HepG2 (cell line): ENCODE results near the gene RAD18. TPM values are rescaled to one million over a fixed set of nuclear protein-coding genes. Genes with fewer than 3 reads are reported as not detected.

ENCODE experiments used
- ATAC-seq: fragments of 200-7000 bp; cut with Tn5 transposase; 3 replicates; pipeline ENCODE4 v1.9.1; 2020; ENCODE audit warnings: mild to moderate bottlenecking, moderate library complexity
- BruUV-seq: library from RNA; stranded (reverse); fragments of 400-500 nt; replicated peaks from 2 replicates; lab custom pipeline; 2021; lab: Mats Ljungman, UMichigan
- CTCF ChIA-PET: fragments of 300-600 bp; formaldehyde crosslinking; extraction: SDS; loops from one replicate; lab custom pipeline; 2021; ENCODE audit warnings: low total read pairs, inconsistent platforms, low intra/inter-chr PET ratio; lab: Yijun Ruan, JAX
- POLR2A ChIA-PET: fragments of 350-600 bp; sonication (Branson Sonifier 250); formaldehyde crosslinking; loops from one replicate; lab custom pipeline; 2020; ENCODE audit warnings: antibody characterized with exemption, inconsistent platforms; lab: Yijun Ruan, JAX
- DNase-seq: peaks from one replicate; pipeline ENCODE4 v3.0.0-alpha.2; 2015; ENCODE audit warnings: low spot score
- FAIRE-seq: peaks from 3 replicates; lab custom pipeline; 2011; peaks lifted over from hg19 to GRCh38; lab: Jason Lieb, UNC
- H2AFZ ChIP-seq: one replicate; pipeline ENCODE4 v1.6.1; 2011; ENCODE audit warnings: low read length, inconsistent platforms
- H3K27ac ChIP-seq: fragments of 300-600 bp; 3 replicates; pipeline ENCODE4 v1.8.0; 2011; ENCODE audit warnings: mixed run types, mild to moderate bottlenecking, mixed read lengths, low read length, inconsistent platforms; ENCODE audit not compliant: insufficient read depth; ENCODE audit errors: extremely low read length
- H3K27me3 ChIP-seq, 2 experiments: fragments of 200-600 bp in 1 of 2; 2 replicates in 1 of 2; 3 replicates in 1 of 2; pipeline versions ENCODE4 v1.6.0 to v1.8.0; 2011; ENCODE audit warnings: low read length in 2 of 2, mild to moderate bottlenecking in 2 of 2, moderate library complexity in 2 of 2, inconsistent platforms in 1 of 2; ENCODE audit not compliant: insufficient read depth in 2 of 2, control insufficient read depth in 1 of 2
- H3K36me3 ChIP-seq, 2 experiments: fragments of 200-600 bp in 1 of 2; replicated peaks in 1 of 2; 2 replicates in 1 of 2; 3 replicates in 1 of 2; pipeline versions ENCODE4 v1.5.1 to v1.8.0; 2011; ENCODE audit warnings: low read length in 2 of 2, inconsistent platforms in 1 of 2; ENCODE audit not compliant: insufficient read depth in 2 of 2, control insufficient read depth in 1 of 2
- H3K4me1 ChIP-seq: 2 replicates; pipeline ENCODE4 v1.5.1; 2012; ENCODE audit warnings: low read length, inconsistent platforms; ENCODE audit not compliant: insufficient read depth
- H3K4me2 ChIP-seq: 2 replicates; pipeline ENCODE4 v1.6.0; 2011; ENCODE audit warnings: low read depth, low read length, inconsistent platforms
- H3K4me3 ChIP-seq, 3 experiments: fragments of 200-600 bp in 1 of 3; sonication (generic), shearing (Covaris generic) in 1 of 3; replicated peaks in 1 of 3; 2 replicates each; pipeline ENCODE4 v1.5.1; 2011 to 2016; ENCODE audit warnings: low read length in 3 of 3, inconsistent platforms in 2 of 3, low read depth in 2 of 3, mild to moderate bottlenecking in 2 of 3, control low read depth in 1 of 3, mixed read lengths in 1 of 3; ENCODE audit not compliant: insufficient read depth in 1 of 3
- H3K79me2 ChIP-seq: one replicate; pipeline ENCODE4 v1.6.1; 2011; ENCODE audit warnings: low read length, inconsistent platforms; ENCODE audit not compliant: insufficient read depth
- H3K9ac ChIP-seq: 2 replicates; pipeline ENCODE4 v1.6.0; 2011; ENCODE audit warnings: mild to moderate bottlenecking, low read depth, low read length, inconsistent platforms; ENCODE audit not compliant: insufficient read depth
- H3K9me3 ChIP-seq: 2 replicates; pipeline ENCODE4 v1.5.1; 2012; ENCODE audit warnings: mild to moderate bottlenecking, low read length
- H4K20me1 ChIP-seq: 2 replicates; pipeline ENCODE4 v1.6.0; 2011; ENCODE audit warnings: inconsistent platforms, mild to moderate bottlenecking, low read length, moderate library complexity; ENCODE audit not compliant: insufficient read depth
- HNF1B ChIP-seq: sonication (generic); formaldehyde crosslinking; IDR thresholded peaks from 2 replicates; pipeline ENCODE4 v1.5.1; 2020; ENCODE audit warnings: mild to moderate bottlenecking, moderate library complexity, missing genetic modification reagents
- MEIS1 ChIP-seq: sonication (generic); formaldehyde crosslinking; IDR thresholded peaks from 2 replicates; pipeline ENCODE4 v1.9.0; 2021; ENCODE audit warnings: mild to moderate bottlenecking, missing genetic modification reagents, moderate library complexity, borderline replicate concordance
- NR2F6 ChIP-seq, 2 experiments: IDR thresholded peaks; 2 replicates each; pipeline ENCODE4 v1.6.1; 2016; ENCODE audit warnings: antibody characterized with exemption in 1 of 2, mild to moderate bottlenecking in 1 of 2
- PAWR ChIP-seq: sonication (generic); formaldehyde crosslinking; IDR thresholded peaks from 2 replicates; pipeline ENCODE4 v1.4.0; 2020; ENCODE audit warnings: missing genetic modification reagents, mild to moderate bottlenecking, borderline replicate concordance
- POGK ChIP-seq: sonication (generic); formaldehyde crosslinking; conservative IDR thresholded peaks from 2 replicates; pipeline ENCODE4 v1.8.0; 2022; ENCODE audit warnings: mild to moderate bottlenecking, moderate library complexity, missing genetic modification reagents
- SIX4 ChIP-seq: sonication (generic); formaldehyde crosslinking; IDR thresholded peaks from 2 replicates; pipeline ENCODE4 v1.4.0; 2020; ENCODE audit warnings: missing genetic modification reagents
- SOX13 ChIP-seq, 3 experiments: fragments of 450-650 bp in 1 of 3; sonication (generic) in 1 of 3; formaldehyde crosslinking in 1 of 3; IDR thresholded peaks in 2 of 3; conservative IDR thresholded peaks in 1 of 3; 2 replicates each; pipeline versions ENCODE4 v1.5.0 to v1.6.1; 2016 to 2020; ENCODE audit warnings: antibody characterized with exemption in 1 of 3, mild to moderate bottlenecking in 1 of 3, missing compliant biosample characterization in 1 of 3, missing genetic modification reagents in 1 of 3, moderate library complexity in 1 of 3
- ZNF350 ChIP-seq: sonication (generic); formaldehyde crosslinking; IDR thresholded peaks from 2 replicates; pipeline ENCODE4 v1.4.0; 2020; ENCODE audit warnings: mild to moderate bottlenecking, low read depth, missing genetic modification reagents, borderline replicate concordance
- ZNF704 ChIP-seq: sonication (generic); formaldehyde crosslinking; IDR thresholded peaks from 2 replicates; pipeline ENCODE4 v1.8.1; 2023; ENCODE audit warnings: mild to moderate bottlenecking, inconsistent platforms, moderate library complexity, missing genetic modification reagents, borderline replicate concordance
- ZNF737 ChIP-seq: sonication (generic); formaldehyde crosslinking; IDR thresholded peaks from 2 replicates; pipeline ENCODE4 v1.5.0; 2020; ENCODE audit warnings: missing genetic modification reagents, mild to moderate bottlenecking, borderline replicate concordance
- ZNF816 ChIP-seq: sonication (generic); formaldehyde crosslinking; IDR thresholded peaks from 2 replicates; pipeline ENCODE4 v1.8.0; 2022; ENCODE audit warnings: missing genetic modification reagents, mild to moderate bottlenecking, borderline replicate concordance
- ZSCAN29 ChIP-seq: sonication (generic); formaldehyde crosslinking; conservative IDR thresholded peaks from 2 replicates; pipeline ENCODE4 v1.4.0; 2020; ENCODE audit warnings: mild to moderate bottlenecking, missing genetic modification reagents
- WGBS: methylation state at CpG from one replicate; pipeline ENCODE4 v1.1.6; 2017; ENCODE audit warnings: low lambda C conversion rate; 5-methylcytosine and 5-hydroxymethylcytosine counted together
- in situ Hi-C: cut with HindIII; loops from 2 replicates; pipeline ENCODE4 v1.10.0; 2017; ENCODE audit warnings: low pct_unique_long_range_greater_than_20kb; ENCODE audit not compliant: extremely low pct_ligation_motif_present
- intact Hi-C: fragments of 100-400 bp; cut with micrococcal nuclease; formaldehyde crosslinking; loops from one replicate; pipeline ENCODE4 v1.10.0; 2022; ENCODE audit not compliant: unreplicated experiment
- polyA plus RNA-seq, 8 experiments: library from polyadenylated mRNA; depleted of rRNA in 3 of 8; stranded (reverse) in 7 of 8; unstranded in 1 of 8; fragments of >200 nt; fragmentation: Illumina TruSeq in 4 of 8; extraction: Trizol in 4 of 8; gene quantifications; 2 replicates each; pipeline versions ENCODE4 v1.2.1 to v1.2.3, GENCODE V29; 2011 to 2016; ENCODE audit warnings: low read depth in 4 of 8, missing spikeins in 1 of 8, mixed read lengths in 1 of 8; ENCODE audit not compliant: insufficient read depth in 1 of 8
- total RNA-seq, 5 experiments: library from RNA; depleted of rRNA; stranded (reverse); fragments of >200 nt; fragmentation: Illumina TruSeq; extraction: Trizol; gene quantifications; 2 replicates each; pipeline ENCODE4 v1.2.3, GENCODE V29; 2016; ENCODE audit warnings: low read depth in 1 of 5
- TF ChIP-seq, protein P1 (sequence below): sonication (generic); formaldehyde crosslinking; IDR thresholded peaks from 2 replicates; pipeline ENCODE4 v1.4.0; 2020; ENCODE audit warnings: missing genetic modification reagents
- TF ChIP-seq, protein P2 (sequence below): sonication (generic); formaldehyde crosslinking; IDR thresholded peaks from 2 replicates; pipeline ENCODE4 v1.9.0; 2021; ENCODE audit warnings: missing genetic modification reagents, borderline replicate concordance

Gene RAD18
- total and polyA plus RNA-seq, 2 of the 13 experiments (the other 11 are each of a cell fraction or from before 2014, with no cell fraction given), result 5.9 to 20.7 TPM

GRCh38 chr3:8945890-8946600 lies 17.2 kb downstream of the RAD18 start:
- no peak overlapping the region for H3K4me3 ChIP-seq
- H3K27ac ChIP-seq, result no peak overlapping the region
- H3K36me3 ChIP-seq, result peaks cover 5 to 35% of the 10 kb centered on the region in 2 experiments; a peak in 4 of 5 replicates
- no peak for ATAC-seq
- FAIRE-seq, result no peak
- CTCF ChIA-PET, result no interaction called here
- no peak overlapping the region for H2AFZ ChIP-seq
- no peaks in the 10 kb centered on the region for H4K20me1 ChIP-seq
- peaks cover 9% of the 10 kb centered on the region for H3K4me1 ChIP-seq
- no peak for DNase-seq
- H3K4me2 ChIP-seq, result no peak overlapping the region
- no peak overlapping the region for H3K9ac ChIP-seq
- intact Hi-C loops, result loop anchor here (1.0 kb wide), 1 partner anchor 17 kb away; no protein-coding TSS in a partner anchor
- no peak for TF ChIP-seq MEIS1 (CRISPR knock-in tag)
- no peak for TF ChIP-seq SIX4 (CRISPR knock-in tag)
- TF ChIP-seq SOX13 (IDR thresholded peaks at IDR 0.05), result no peak
- no peak for TF ChIP-seq SOX13 (CRISPR knock-in tag; conservative IDR thresholded peaks at IDR 0.05 in 1 of 2, IDR thresholded peaks at IDR 0.05 in 1 of 2)
- TF ChIP-seq POGK (CRISPR knock-in tag), result no peak
- TF ChIP-seq HNF1B (CRISPR knock-in tag), result no peak
- no peak for TF ChIP-seq PAWR (CRISPR knock-in tag)
- no peak for TF ChIP-seq ZNF350 (CRISPR knock-in tag)
- TF ChIP-seq, protein P1, sequence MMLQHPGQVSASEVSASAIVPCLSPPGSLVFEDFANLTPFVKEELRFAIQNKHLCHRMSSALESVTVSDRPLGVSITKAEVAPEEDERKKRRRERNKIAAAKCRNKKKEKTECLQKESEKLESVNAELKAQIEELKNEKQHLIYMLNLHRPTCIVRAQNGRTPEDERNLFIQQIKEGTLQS (CRISPR knock-in tag), result no peak
- no peak for TF ChIP-seq ZNF816 (CRISPR knock-in tag)
- TF ChIP-seq NR2F6 (IDR thresholded peaks at IDR 0.05), result no peak
- TF ChIP-seq NR2F6 (CRISPR knock-in tag; IDR thresholded peaks at IDR 0.05), result no peak
- no peak for TF ChIP-seq ZNF704
- no peak for TF ChIP-seq ZNF737 (CRISPR knock-in tag)
- no peak for TF ChIP-seq ZSCAN29 (CRISPR knock-in tag)
- TF ChIP-seq, protein P2, sequence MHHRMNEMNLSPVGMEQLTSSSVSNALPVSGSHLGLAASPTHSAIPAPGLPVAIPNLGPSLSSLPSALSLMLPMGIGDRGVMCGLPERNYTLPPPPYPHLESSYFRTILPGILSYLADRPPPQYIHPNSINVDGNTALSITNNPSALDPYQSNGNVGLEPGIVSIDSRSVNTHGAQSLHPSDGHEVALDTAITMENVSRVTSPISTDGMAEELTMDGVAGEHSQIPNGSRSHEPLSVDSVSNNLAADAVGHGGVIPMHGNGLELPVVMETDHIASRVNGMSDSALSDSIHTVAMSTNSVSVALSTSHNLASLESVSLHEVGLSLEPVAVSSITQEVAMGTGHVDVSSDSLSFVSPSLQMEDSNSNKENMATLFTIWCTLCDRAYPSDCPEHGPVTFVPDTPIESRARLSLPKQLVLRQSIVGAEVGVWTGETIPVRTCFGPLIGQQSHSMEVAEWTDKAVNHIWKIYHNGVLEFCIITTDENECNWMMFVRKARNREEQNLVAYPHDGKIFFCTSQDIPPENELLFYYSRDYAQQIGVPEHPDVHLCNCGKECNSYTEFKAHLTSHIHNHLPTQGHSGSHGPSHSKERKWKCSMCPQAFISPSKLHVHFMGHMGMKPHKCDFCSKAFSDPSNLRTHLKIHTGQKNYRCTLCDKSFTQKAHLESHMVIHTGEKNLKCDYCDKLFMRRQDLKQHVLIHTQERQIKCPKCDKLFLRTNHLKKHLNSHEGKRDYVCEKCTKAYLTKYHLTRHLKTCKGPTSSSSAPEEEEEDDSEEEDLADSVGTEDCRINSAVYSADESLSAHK (CRISPR knock-in tag), result no peak
- no TSS peak for BruUV-seq
- no peaks in the 10 kb centered on the region for H3K9me3 ChIP-seq
- no peaks in the 10 kb centered on the region for H3K27me3 ChIP-seq
- 92% methylated on average over 3 of the region's 3 CpGs for WGBS
- POLR2A ChIA-PET, result no interaction called here
- in situ Hi-C loops, result no loop called here
- H3K79me2 ChIP-seq, result peaks cover 15% of the 10 kb centered on the region
